ENCODE data around the gene TLL2. TPM values are rescaled to one million over a fixed set of nuclear protein-coding genes. Genes with fewer than 3 reads are reported as not detected.

TLL2 gene
- total and polyA plus RNA-seq, 9 of the 15 experiments (the other 6 are each of a cell fraction or from before 2014, with no cell fraction given) = 0.09 TPM; not detected in 8

- no peak for TF ChIP-seq TEAD4 (IDR thresholded peaks at IDR 0.05; ENCODE audit: low read length)
- TF ChIP-seq TEAD4 (CRISPR knock-in tag; IDR thresholded peaks at IDR 0.05; ENCODE audit: borderline replicate concordance) = no peak
Measured at GRCh38 chr10:96524741-96525140, 11.0 kb upstream of the TLL2 start (continued).

- FAIRE-seq = no peak
- CTCF ChIA-PET (ENCODE audit: low intra/inter-chr PET ratio) = no interaction called here
- Histone ChIP-seq H3K27me3 (ENCODE audit: control insufficient read depth in 2 of 2, insufficient read depth in 2 of 2, low read length in 2 of 2) (peaks cover 0 to 20% of the 10 kb centered on the region in 2 experiments; a peak in 3 of 5 replicates), H3K27ac (ENCODE audit: extremely low read depth, low read depth, low read length) (no peak overlapping the region), H3K4me2 (ENCODE audit: insufficient read depth, low read length) (no peak overlapping the region), H3K4me3 (no peak overlapping the region), H3K9me1 (ENCODE audit: control insufficient read depth, insufficient read depth, low read length) (no peaks in the 10 kb centered on the region), H3K9me3 (replicated peaks; ENCODE audit: control insufficient read depth, insufficient read depth, low read depth, low read length) (no peaks in the 10 kb centered on the region), H3K4me1 (replicated peaks in 1 of 2; ENCODE audit: control insufficient read depth in 2 of 2, insufficient read depth in 2 of 2, low read length in 2 of 2) (peaks cover 4 to 19% of the 10 kb centered on the region in 2 experiments; a peak in 4 of 5 replicates), H3K79me2 (ENCODE audit: control insufficient read depth, insufficient read depth, low read length) (no peaks in the 10 kb centered on the region), H4K20me1 (replicated peaks; ENCODE audit: control insufficient read depth, insufficient read depth, low read length) (0 out of 2 replicates have a peak, but pooled peaks cover 4% of the 10 kb centered on the region), H2AFZ (ENCODE audit: low read depth, low read length) (no peak overlapping the region), H3K9ac (ENCODE audit: insufficient read depth in 1 of 2, low read depth in 2 of 2, low read length in 2 of 2) (no peak overlapping the region), H3K36me3 (ENCODE audit: control insufficient read depth, insufficient read depth, low read length) (peaks cover 16% of the 10 kb centered on the region; the same call in 1 of the 3 replicates)
- in situ Hi-C loops (cut with MboI) (no loop called here), intact Hi-C loops (cut with micrococcal nuclease) (loop anchor here (10.0 kb wide), 1 partner anchor 98 kb away; no protein-coding TSS in a partner anchor)
- no TSS peak for BruUV-seq (replicated peaks)
- WGBS (ENCODE audit: insufficient coverage, low coverage, missing lambda C conversion rate) = 50% methylated on average over 1 of the region's 1 CpG
- POLR2A ChIA-PET = interaction anchor here (0.8 to 1.4 kb wide), 2 partner anchors 19 to 518 kb away, joined by 3 read pairs; no protein-coding TSS in a partner anchor
- no peak for ATAC-seq
- DNase-seq (ENCODE audit: extremely low read depth in 1 of 4, low spot score in 3 of 4) = no peak
- TF ChIP-seq MNT (conservative IDR thresholded peaks at IDR 0.05) (no peak), ZNF764 (CRISPR knock-in tag; IDR thresholded peaks at IDR 0.05; ENCODE audit: low read depth) (no peak), ZNF583 (CRISPR knock-in tag; IDR thresholded peaks at IDR 0.05) (no peak), KLF10 (CRISPR knock-in tag; IDR thresholded peaks at IDR 0.05) (no peak), CGGBP1 (CRISPR knock-in tag; IDR thresholded peaks at IDR 0.05) (no peak), GTF2B (IDR thresholded peaks at IDR 0.05; ENCODE audit: extremely low read depth, insufficient read length) (no peak), MAFK (IDR thresholded peaks at IDR 0.05; ENCODE audit: low read length) (no peak), MTA3 (IDR thresholded peaks at IDR 0.05; ENCODE audit: borderline replicate concordance) (no peak), HMBOX1 (IDR thresholded peaks at IDR 0.05) (no peak), FOSL1 (tag; conservative IDR thresholded peaks at IDR 0.05) (no peak), CBFA2T3 (IDR thresholded peaks at IDR 0.05) (peak; percentile 49; the same call in 1 of the 2 replicates), SPI1 (IDR thresholded peaks at IDR 0.05; ENCODE audit: borderline replicate concordance, low read depth, low read length) (no peak), TAL1 (IDR thresholded peaks at IDR 0.05) (peak; percentile 17; the same call in 1 of the 2 replicates), RBM25 (IDR thresholded peaks at IDR 0.05; ENCODE audit: low read depth, low read length, severe bottlenecking) (no peak), ATF7 (IDR thresholded peaks at IDR 0.05) (no peak), MLX (CRISPR knock-in tag; conservative IDR thresholded peaks at IDR 0.05) (no peak), CBFA2T2 (conservative IDR thresholded peaks at IDR 0.05) (0 out of 2 replicates have a peak, but pooled peaks have one; percentile 8)
Measured at GRCh38 chr10:96517284-96517683, 3.6 kb upstream of the TLL2 start.

Data from K562 (cell line).